ENCODE data around the gene MBD3L4.
"Not testable (repeated sequence)": the region's sequence is repeated elsewhere in the genome, so short reads cannot be mapped to it uniquely, and the experiment has no call there.

Gene MBD3L4

GRCh38 chr19:7049021-7049420 is 9.0 kb upstream of the MBD3L4 start, which contains the start of gene MBD3L2:
MBD3L2 (plus strand) TSS chr19:7049321; CDS start chr19:7049374, 53 bp downstream.
- DNase-seq (ENCODE audit: low read depth in 2 of 2), result not testable (repeated sequence)

GRCh38 chr19:7041563-7041962 is 1.6 kb upstream of the MBD3L4 start:
- not testable (repeated sequence) for DNase-seq (ENCODE audit: low read depth in 2 of 2)

GRCh38 chr19:7030278-7030677 is 9.7 kb downstream of the MBD3L4 start, which contains the start of gene MBD3L5:
MBD3L5 (plus strand) TSS chr19:7030578; CDS start chr19:7030612, 34 bp downstream.
- DNase-seq (ENCODE audit: low read depth in 2 of 2), result not testable (repeated sequence)

GRCh38 chr19:7028790-7029189 is 11.2 kb downstream of the MBD3L4 start:
- DNase-seq (ENCODE audit: low read depth in 2 of 2), result not testable (repeated sequence)

- DNase-seq (ENCODE audit: low read depth in 2 of 2), result not testable (repeated sequence)
Observed at GRCh38 chr19:7021331-7021730, 18.6 kb downstream of the MBD3L4 start, which contains the start of gene MBD3L2B. MBD3L2B (minus strand) TSS chr19:7021431; CDS start chr19:7021397, 34 bp downstream.

GRCh38 chr19:7018828-7019227 is 21.2 kb downstream of the MBD3L4 start:
- no peak for DNase-seq (ENCODE audit: low read depth in 2 of 2)

GRCh38 chr19:7013678-7014077 is 26.3 kb downstream of the MBD3L4 start:
- DNase-seq (ENCODE audit: low read depth in 2 of 2), result no peak

GRCh38 chr19:7010722-7011593 is 29.0 kb downstream of the MBD3L4 start:
- no peak for DNase-seq (ENCODE audit: low read depth in 2 of 2)

GRCh38 chr19:7007859-7008258 is 32.1 kb downstream of the MBD3L4 start:
- no peak for DNase-seq (ENCODE audit: low read depth in 2 of 2)

- no peak for DNase-seq (ENCODE audit: low read depth in 2 of 2)
Observed at GRCh38 chr19:7006135-7006704, 33.8 kb downstream of the MBD3L4 start.

GRCh38 chr19:7004313-7004931 is 35.6 kb downstream of the MBD3L4 start:
- no peak for DNase-seq (ENCODE audit: low read depth in 2 of 2)

GRCh38 chr19:7000816-7001215 is 39.2 kb downstream of the MBD3L4 start:
- DNase-seq (ENCODE audit: low read depth in 2 of 2), result no peak

- no peak for DNase-seq (ENCODE audit: low read depth in 2 of 2)
Observed at GRCh38 chr19:7000333-7000732, 39.6 kb downstream of the MBD3L4 start.

- DNase-seq (ENCODE audit: low read depth in 2 of 2), result no peak
Observed at GRCh38 chr19:6999933-7000332, 40.0 kb downstream of the MBD3L4 start.

GRCh38 chr19:6997679-6998445 is 42.1 kb downstream of the MBD3L4 start:
- no peak for DNase-seq (ENCODE audit: low read depth in 2 of 2)

- DNase-seq (ENCODE audit: low read depth in 2 of 2), result no peak
Observed at GRCh38 chr19:6996810-6997209, 43.2 kb downstream of the MBD3L4 start.

- no peak for DNase-seq (ENCODE audit: low read depth in 2 of 2)
Observed at GRCh38 chr19:6995054-6995453, 44.9 kb downstream of the MBD3L4 start.

- no peak for DNase-seq (ENCODE audit: low read depth in 2 of 2)
Observed at GRCh38 chr19:6988257-6988656, 51.7 kb downstream of the MBD3L4 start.

- no peak for DNase-seq (ENCODE audit: low read depth in 2 of 2)
Observed at GRCh38 chr19:6987850-6988249, 52.1 kb downstream of the MBD3L4 start.
